ENCODE data around the gene HRCT1. TPM values are rescaled to one million over a fixed set of nuclear protein-coding genes. Genes with fewer than 3 reads are reported as not detected.

HRCT1 gene
- total RNA-seq, 1 experiment from 2014 or later = 0.32 TPM

GRCh38 chr9:35909687-35910612 lies 3.9 kb downstream of the HRCT1 start:
- H2AFZ ChIP-seq (ENCODE audit: low read depth, low read length, poor library complexity, severe bottlenecking) = no peak overlapping the region
- ChIA-PET CTCF (interaction anchor here (2.4 kb wide), 1 partner anchor 120 kb away, joined by 8 read pairs; no protein-coding TSS in a partner anchor), RAD21 (ENCODE audit: low non-redundant PET in 1 of 2, low total read pairs in 2 of 2, uncharacterized antibody in 2 of 2, unreplicated experiment in 2 of 2) (no interaction called here), POLR2A (no interaction called here)
- no peaks in the 10 kb centered on the region for H3K27me3 ChIP-seq (ENCODE audit: insufficient read depth, low read length)
- intact Hi-C loops (cut with micrococcal nuclease) = no loop called here
- TF ChIP-seq CTCF (IDR thresholded peaks at IDR 0.05 in 2 of 3, conservative IDR thresholded peaks at IDR 0.05 in 1 of 3; ENCODE audit: borderline replicate concordance in 1 of 3, insufficient read depth in 1 of 3, low read depth in 2 of 3, low read length in 2 of 3) (no peak), EGR1 (IDR thresholded peaks at IDR 0.05; ENCODE audit: low read depth) (no peak), SP1 (IDR thresholded peaks at IDR 0.05; ENCODE audit: low read depth) (no peak), POLR2AphosphoS5 (IDR thresholded peaks at IDR 0.05; ENCODE audit: low read depth, low read length) (no peak), YY1 (IDR thresholded peaks at IDR 0.05; ENCODE audit: extremely low read depth, insufficient replicate concordance, low read depth, low read length) (no peak), ELF1 (IDR thresholded peaks at IDR 0.05; ENCODE audit: borderline replicate concordance, low read depth) (no peak), ZFX (IDR thresholded peaks at IDR 0.05) (no peak), CBX3 (IDR thresholded peaks at IDR 0.05; ENCODE audit: low read depth) (no peak), EZH2 (IDR thresholded peaks at IDR 0.05) (no peak), POLR2A (IDR thresholded peaks at IDR 0.05; ENCODE audit: borderline replicate concordance, extremely low read depth, insufficient read depth, insufficient read length) (no peak), CEBPB (IDR thresholded peaks at IDR 0.05; ENCODE audit: low read depth) (no peak), JUND (IDR thresholded peaks at IDR 0.05) (no peak), RAD21 (IDR thresholded peaks at IDR 0.05; ENCODE audit: low read depth) (no peak), FOSL1 (IDR thresholded peaks at IDR 0.05; ENCODE audit: low read depth) (no peak), SRF (IDR thresholded peaks at IDR 0.05; ENCODE audit: low read depth) (no peak), ZBTB33 (IDR thresholded peaks at IDR 0.05; ENCODE audit: extremely low read depth, insufficient replicate concordance, low read length) (no peak), ZNF274 (IDR thresholded peaks at IDR 0.05; ENCODE audit: low read depth, low read length) (no peak), EZH2phosphoT487 (IDR thresholded peaks at IDR 0.05; ENCODE audit: borderline replicate concordance) (no peak), ATF3 (IDR thresholded peaks at IDR 0.05) (no peak), MAX (IDR thresholded peaks at IDR 0.05) (no peak)
- peaks cover 44 to 64% of the 10 kb centered on the region in 2 experiments for H3K4me1 ChIP-seq (ENCODE audit: control insufficient read depth in 1 of 2, insufficient read depth in 2 of 2, low read length in 2 of 2)
- H3K9me2 ChIP-seq (ENCODE audit: insufficient read depth) = no peaks in the 10 kb centered on the region
- no TSS peak for BruUV-seq (replicated peaks)
- no peak overlapping the region for H3K9ac ChIP-seq (ENCODE audit: low read length)
- H3K36me3 ChIP-seq (ENCODE audit: control insufficient read depth in 1 of 2, insufficient read depth in 2 of 2, low read length in 2 of 2) = no peaks in the 10 kb centered on the region
- H3K4me2 ChIP-seq (ENCODE audit: low read length) = no peak overlapping the region
- DNase-seq (ENCODE audit: low read depth, low spot score) (no peak), ATAC-seq (no peak)
- no peak overlapping the region for H3K4me3 ChIP-seq (replicated peaks in 1 of 2; ENCODE audit: low read depth in 1 of 2, low read length in 2 of 2)
- H3K79me2 ChIP-seq (ENCODE audit: insufficient read depth, low read length) = no peaks in the 10 kb centered on the region
- H4K20me1 ChIP-seq (ENCODE audit: insufficient read depth) = no peaks in the 10 kb centered on the region
- no peaks in the 10 kb centered on the region for H3K9me3 ChIP-seq (ENCODE audit: control insufficient read depth in 1 of 2, insufficient read depth in 1 of 2, low read depth in 1 of 2, low read length in 2 of 2)
- no peak overlapping the region; the same call in 1 of the 2 replicates for H3K27ac ChIP-seq (ENCODE audit: low read depth, low read length)

All from HCT116 (cell line).